ENCODE results near the gene MED27.

- no peak for TF ChIP-seq EZH2 (IDR thresholded peaks at IDR 0.05; ENCODE audit: borderline replicate concordance)
- TF ChIP-seq CTCF (IDR thresholded peaks at IDR 0.05; ENCODE audit: poor library complexity) = no peak
- TF ChIP-seq EZH2phosphoT487 (IDR thresholded peaks at IDR 0.05; ENCODE audit: low read depth, severe bottlenecking, unreplicated experiment) = no peak
Observed at GRCh38 chr9:131815970-131816873, 263.4 kb downstream of the MED27 start.

Data from hepatocyte (in vitro differentiated cells).